ENCODE results near the gene GLRB.
A peak's percentile ranks its signal among the peaks of the same experiment; 100 is the strongest.
"Not testable (repeated sequence)": the region's sequence is repeated elsewhere in the genome, so short reads cannot be mapped to it uniquely, and the experiment has no call there.

GLRB gene

GRCh38 chr4:157075811-157076577, at the start of gene GLRB:
TSS of gene GLRB (plus strand) at chr4:157076150. CDS start at chr4:157078025, 1,875 bp downstream.
- H3K9ac ChIP-seq (ENCODE audit: low read length), result no peak within 1 kb of the TSS
- H3K27ac ChIP-seq (ENCODE audit: low read depth, low read length), result no peak within 1 kb of the TSS
- no peaks in the 10 kb centered on the region for H3K36me3 ChIP-seq (ENCODE audit: control insufficient read depth, insufficient read depth, low read length)
- no peaks in the 10 kb centered on the region for H3K4me1 ChIP-seq (ENCODE audit: control insufficient read depth, insufficient read depth, low read length)
- H3K27me3 ChIP-seq (ENCODE audit: control insufficient read depth, insufficient read depth, low read length), result no peaks in the 10 kb centered on the region
- H3K4me3 ChIP-seq (ENCODE audit: low read length), result peak within 1 kb of the TSS; percentile 73

DNA sequence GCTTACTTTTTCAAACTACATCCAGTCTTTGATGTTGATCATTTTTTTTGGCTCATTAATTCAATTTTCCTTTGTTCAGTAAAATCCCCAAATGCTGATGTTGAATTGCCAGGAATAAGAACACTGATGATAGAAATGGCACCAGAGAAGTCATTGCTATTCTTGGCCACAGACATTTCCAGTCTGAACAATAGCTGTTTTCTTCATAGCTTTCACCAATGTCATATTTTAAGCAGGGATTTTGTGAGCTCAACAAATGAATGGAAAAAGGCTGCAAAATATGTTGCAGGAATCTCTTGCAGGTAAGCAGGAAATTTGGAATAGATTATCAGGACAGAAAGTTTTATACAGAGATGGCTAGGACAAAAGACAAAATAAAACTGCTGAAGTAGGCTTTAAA, 40.5 kb upstream of the GLRB start:
- H3K9ac ChIP-seq (ENCODE audit: low read length), result no peak overlapping the region
- no peak overlapping the region for H3K27ac ChIP-seq (ENCODE audit: low read depth, low read length)
- no peak overlapping the region for H3K4me3 ChIP-seq (ENCODE audit: low read length)
- no peaks in the 10 kb centered on the region for H3K27me3 ChIP-seq (ENCODE audit: control insufficient read depth, insufficient read depth, low read length)
- no peaks in the 10 kb centered on the region for H3K4me1 ChIP-seq (ENCODE audit: control insufficient read depth, insufficient read depth, low read length)
- H3K36me3 ChIP-seq (ENCODE audit: control insufficient read depth, insufficient read depth, low read length), result no peaks in the 10 kb centered on the region

GRCh38 chr4:157040405-157040804, 35.5 kb upstream of the GLRB start:
- H3K27me3 ChIP-seq (ENCODE audit: control insufficient read depth, insufficient read depth, low read length), result no peaks in the 10 kb centered on the region
- no peak overlapping the region for H3K9ac ChIP-seq (ENCODE audit: low read length)
- H3K4me1 ChIP-seq (ENCODE audit: control insufficient read depth, insufficient read depth, low read length), result no peaks in the 10 kb centered on the region
- no peak overlapping the region for H3K4me3 ChIP-seq (ENCODE audit: low read length)
- H3K36me3 ChIP-seq (ENCODE audit: control insufficient read depth, insufficient read depth, low read length), result no peaks in the 10 kb centered on the region
- no peak overlapping the region for H3K27ac ChIP-seq (ENCODE audit: low read depth, low read length)

DNA sequence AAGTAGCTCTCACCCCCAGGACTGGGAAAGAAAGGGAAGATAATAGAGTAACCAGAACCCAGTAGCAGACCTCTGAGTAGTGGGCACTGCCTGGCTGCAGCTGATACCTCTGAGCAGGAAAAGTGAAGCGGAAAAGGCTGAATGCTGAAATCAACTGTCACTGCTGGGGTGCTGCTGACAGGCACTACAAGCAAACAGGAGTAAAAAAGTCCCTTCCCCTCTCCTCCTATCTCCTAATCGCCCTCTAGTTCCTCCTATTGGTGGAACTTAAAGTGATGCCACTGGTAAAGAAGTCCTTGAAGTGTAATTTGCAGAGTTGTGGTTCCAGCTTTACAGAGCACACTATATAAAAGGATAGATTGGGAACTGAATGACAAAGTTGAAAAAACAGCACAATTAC, 32.8 kb upstream of the GLRB start:
- H3K4me3 ChIP-seq (ENCODE audit: low read length), result no peak overlapping the region
- H3K36me3 ChIP-seq (ENCODE audit: control insufficient read depth, insufficient read depth, low read length), result no peaks in the 10 kb centered on the region
- H3K27ac ChIP-seq (ENCODE audit: low read depth, low read length), result no peak overlapping the region
- no peak overlapping the region for H3K9ac ChIP-seq (ENCODE audit: low read length)
- H3K27me3 ChIP-seq (ENCODE audit: control insufficient read depth, insufficient read depth, low read length), result no peaks in the 10 kb centered on the region
- H3K4me1 ChIP-seq (ENCODE audit: control insufficient read depth, insufficient read depth, low read length), result no peaks in the 10 kb centered on the region

DNA sequence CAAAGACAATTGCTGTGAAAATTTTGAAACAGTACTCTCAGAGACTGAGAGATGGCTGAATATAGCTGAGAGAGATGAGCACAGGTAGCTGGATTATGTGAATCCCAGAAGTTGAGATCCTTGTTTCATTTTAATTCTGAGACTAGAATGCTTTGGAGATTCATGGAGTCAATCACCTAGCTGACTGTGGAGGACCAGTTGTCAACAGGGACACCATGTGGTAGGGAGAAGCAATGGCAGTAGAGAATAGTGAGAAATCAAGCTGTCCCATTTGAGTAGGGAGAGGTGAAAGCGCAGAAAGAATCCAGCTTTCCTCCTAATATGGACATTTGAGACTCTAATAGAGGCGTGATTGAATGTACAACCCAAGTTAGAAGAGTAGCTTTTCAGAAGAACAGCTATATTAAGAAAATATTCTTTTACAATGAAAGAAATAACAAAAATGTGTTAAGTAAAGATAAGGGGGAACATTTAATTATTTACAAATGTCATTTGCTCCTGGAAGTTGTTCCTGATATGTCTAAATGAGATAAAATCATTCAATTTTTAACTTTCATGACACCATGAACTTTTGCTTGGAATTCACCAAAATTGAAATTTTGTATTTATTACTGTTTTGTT, 30.3 kb upstream of the GLRB start:
- Histone ChIP-seq H3K4me3 (ENCODE audit: low read length) (no peak overlapping the region), H3K36me3 (ENCODE audit: control insufficient read depth, insufficient read depth, low read length) (no peaks in the 10 kb centered on the region), H3K27ac (ENCODE audit: low read depth, low read length) (no peak overlapping the region), H3K4me1 (ENCODE audit: control insufficient read depth, insufficient read depth, low read length) (no peaks in the 10 kb centered on the region), H3K27me3 (ENCODE audit: control insufficient read depth, insufficient read depth, low read length) (no peaks in the 10 kb centered on the region), H3K9ac (ENCODE audit: low read length) (no peak overlapping the region)

- no peaks in the 10 kb centered on the region for H3K27me3 ChIP-seq (ENCODE audit: control insufficient read depth, insufficient read depth, low read length)
- H3K4me1 ChIP-seq (ENCODE audit: control insufficient read depth, insufficient read depth, low read length), result no peaks in the 10 kb centered on the region
- no peaks in the 10 kb centered on the region for H3K36me3 ChIP-seq (ENCODE audit: control insufficient read depth, insufficient read depth, low read length)
- no peak overlapping the region for H3K9ac ChIP-seq (ENCODE audit: low read length)
- H3K4me3 ChIP-seq (ENCODE audit: low read length), result no peak overlapping the region
- H3K27ac ChIP-seq (ENCODE audit: low read depth, low read length), result no peak overlapping the region
These were observed 27.7 kb upstream of the GLRB start for GRCh38 chr4:157048248-157048647.

- H3K36me3 ChIP-seq (ENCODE audit: control insufficient read depth, insufficient read depth, low read length), result no peaks in the 10 kb centered on the region
- H3K4me3 ChIP-seq (ENCODE audit: low read length), result no peak overlapping the region
- H3K9ac ChIP-seq (ENCODE audit: low read length), result no peak overlapping the region
- H3K4me1 ChIP-seq (ENCODE audit: control insufficient read depth, insufficient read depth, low read length), result no peaks in the 10 kb centered on the region
- H3K27me3 ChIP-seq (ENCODE audit: control insufficient read depth, insufficient read depth, low read length), result no peaks in the 10 kb centered on the region
- no peak overlapping the region for H3K27ac ChIP-seq (ENCODE audit: low read depth, low read length)
These were observed 25.4 kb upstream of the GLRB start for GRCh38 chr4:157050561-157050960.

GRCh38 chr4:157052429-157053040, 23.4 kb upstream of the GLRB start:
- no peaks in the 10 kb centered on the region for H3K36me3 ChIP-seq (ENCODE audit: control insufficient read depth, insufficient read depth, low read length)
- H3K27me3 ChIP-seq (ENCODE audit: control insufficient read depth, insufficient read depth, low read length), result no peaks in the 10 kb centered on the region
- H3K4me3 ChIP-seq (ENCODE audit: low read length), result no peak overlapping the region
- no peaks in the 10 kb centered on the region for H3K4me1 ChIP-seq (ENCODE audit: control insufficient read depth, insufficient read depth, low read length)
- no peak overlapping the region for H3K9ac ChIP-seq (ENCODE audit: low read length)
- H3K27ac ChIP-seq (ENCODE audit: low read depth, low read length), result no peak overlapping the region

GRCh38 chr4:157057218-157057617, 18.7 kb upstream of the GLRB start:
- Histone ChIP-seq H3K9ac (ENCODE audit: low read length) (no peak overlapping the region), H3K27me3 (ENCODE audit: control insufficient read depth, insufficient read depth, low read length) (no peaks in the 10 kb centered on the region), H3K4me1 (ENCODE audit: control insufficient read depth, insufficient read depth, low read length) (no peaks in the 10 kb centered on the region)

DNA sequence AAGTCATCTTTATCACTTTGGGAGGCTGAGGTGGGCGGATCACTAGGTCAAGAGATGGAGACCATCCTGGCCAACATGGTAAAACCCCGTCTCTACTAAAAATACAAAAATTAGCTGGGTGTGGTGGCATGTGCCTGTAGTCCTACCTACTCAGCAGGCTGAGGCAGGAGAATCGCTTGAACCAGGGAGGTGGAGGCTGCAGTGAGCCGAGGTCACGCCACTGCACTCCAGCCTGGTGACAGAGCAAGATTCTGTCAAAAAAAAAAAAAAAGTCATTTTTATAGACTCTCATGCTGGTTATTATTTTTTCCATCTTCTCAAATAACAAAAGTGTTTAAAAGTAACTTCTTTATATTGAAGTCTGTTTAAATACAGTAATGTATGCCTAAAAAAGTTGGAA, 17.1 kb upstream of the GLRB start:
- H3K36me3 ChIP-seq (ENCODE audit: control insufficient read depth, insufficient read depth, low read length); H3K27ac ChIP-seq (ENCODE audit: low read depth, low read length); H3K9ac ChIP-seq (ENCODE audit: low read length); H3K4me3 ChIP-seq (ENCODE audit: low read length); H3K4me1 ChIP-seq (ENCODE audit: control insufficient read depth, insufficient read depth, low read length); H3K27me3 ChIP-seq (ENCODE audit: control insufficient read depth, insufficient read depth, low read length): not testable (repeated sequence)

More at GRCh38 chr4:157057218-157057617, 18.7 kb upstream of the GLRB start:
- no peak overlapping the region for H3K4me3 ChIP-seq (ENCODE audit: low read length)
- H3K27ac ChIP-seq (ENCODE audit: low read depth, low read length), result no peak overlapping the region
- H3K36me3 ChIP-seq (ENCODE audit: control insufficient read depth, insufficient read depth, low read length), result no peaks in the 10 kb centered on the region

DNA sequence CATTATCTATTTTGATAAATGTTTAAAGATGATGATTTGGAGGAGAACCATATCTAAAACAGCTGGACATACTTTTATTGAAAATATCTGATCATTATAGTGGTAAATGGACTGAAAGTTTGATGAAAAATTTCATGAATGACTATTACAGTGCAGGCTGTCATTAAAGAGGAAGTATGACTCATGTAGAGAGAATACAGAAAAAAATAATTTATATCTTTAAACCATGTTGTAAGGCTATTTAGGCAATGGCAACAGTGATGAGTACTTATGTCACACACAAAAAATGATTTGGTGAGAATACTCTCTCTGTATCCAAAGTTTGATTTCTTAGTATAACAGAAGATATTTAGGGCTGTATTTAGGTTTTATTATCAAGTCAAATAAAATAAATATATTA, 3.9 kb upstream of the GLRB start:
- Histone ChIP-seq H3K27me3 (ENCODE audit: control insufficient read depth, insufficient read depth, low read length) (no peaks in the 10 kb centered on the region), H3K27ac (ENCODE audit: low read depth, low read length) (no peak overlapping the region), H3K36me3 (ENCODE audit: control insufficient read depth, insufficient read depth, low read length) (no peaks in the 10 kb centered on the region), H3K9ac (ENCODE audit: low read length) (no peak overlapping the region), H3K4me3 (ENCODE audit: low read length) (no peak overlapping the region), H3K4me1 (ENCODE audit: control insufficient read depth, insufficient read depth, low read length) (no peaks in the 10 kb centered on the region)

DNA sequence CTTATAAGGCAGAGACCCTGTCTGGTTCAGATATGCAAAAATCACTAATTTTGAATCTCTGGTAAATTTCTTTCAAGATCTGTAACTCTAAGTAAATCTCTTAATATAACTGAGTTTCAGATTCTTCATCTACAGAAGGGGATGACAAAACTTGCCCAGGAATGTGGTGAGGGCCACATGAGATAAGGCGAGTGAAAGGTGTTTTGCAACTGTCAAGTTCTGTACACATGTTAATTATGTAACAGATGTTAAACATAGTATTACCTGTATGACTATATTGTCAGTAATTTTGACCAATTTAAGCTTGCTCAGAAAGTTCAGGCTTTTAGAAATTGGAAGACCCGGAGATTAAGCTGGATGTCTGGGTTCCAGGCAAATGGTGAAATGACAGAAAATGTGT, 549 bp upstream of the GLRB start:
- H3K36me3 ChIP-seq (ENCODE audit: control insufficient read depth, insufficient read depth, low read length), result no peaks in the 10 kb centered on the region
- H3K4me1 ChIP-seq (ENCODE audit: control insufficient read depth, insufficient read depth, low read length), result no peaks in the 10 kb centered on the region
- H3K27ac ChIP-seq (ENCODE audit: low read depth, low read length), result no peak overlapping the region
- no peaks in the 10 kb centered on the region for H3K27me3 ChIP-seq (ENCODE audit: control insufficient read depth, insufficient read depth, low read length)
- peak overlapping the region; percentile 73 for H3K4me3 ChIP-seq (ENCODE audit: low read length)
- H3K9ac ChIP-seq (ENCODE audit: low read length), result no peak overlapping the region

GRCh38 chr4:157076578-157076947, 613 bp downstream of the GLRB start:
- no peaks in the 10 kb centered on the region for H3K27me3 ChIP-seq (ENCODE audit: control insufficient read depth, insufficient read depth, low read length)
- H3K4me3 ChIP-seq (ENCODE audit: low read length), result peak overlapping the region; percentile 73
- H3K36me3 ChIP-seq (ENCODE audit: control insufficient read depth, insufficient read depth, low read length), result no peaks in the 10 kb centered on the region
- H3K4me1 ChIP-seq (ENCODE audit: control insufficient read depth, insufficient read depth, low read length), result no peaks in the 10 kb centered on the region
- no peak overlapping the region for H3K27ac ChIP-seq (ENCODE audit: low read depth, low read length)
- no peak overlapping the region for H3K9ac ChIP-seq (ENCODE audit: low read length)

Data from rectal smooth muscle tissue (tissue), 1 donor.